MM.1S (cell line): Measurements from ENCODE around the gene NCDN.

ENCODE experiments used
- DNase-seq: peaks from one replicate; pipeline ENCODE4 v3.0.0-alpha.2; 2015
- H2AFZ ChIP-seq: fragments of 300-600 bp; sonication (generic); 2 replicates; pipeline ENCODE4 v1.6.0; 2016; ENCODE audit warnings: antibody characterized with exemption, low read length
- H3F3A ChIP-seq: fragments of 300-600 bp; sonication (generic); 2 replicates; pipeline ENCODE4 v1.6.1; 2016; ENCODE audit warnings: mild to moderate bottlenecking, antibody characterized with exemption, low read length, moderate library complexity, mixed read lengths; ENCODE audit not compliant: insufficient read depth
- H3K27ac ChIP-seq: fragments of 300-600 bp; sonication (generic); 2 replicates; pipeline ENCODE4 v1.5.1; 2016; ENCODE audit warnings: mild to moderate bottlenecking, low read length
- H3K27me3 ChIP-seq: fragments of 300-600 bp; sonication (generic); replicated peaks from 2 replicates; pipeline ENCODE4 v1.6.0; 2016; ENCODE audit warnings: low read length; ENCODE audit not compliant: insufficient read depth
- H3K36me3 ChIP-seq: fragments of 300-600 bp; sonication (generic); replicated peaks from 2 replicates; pipeline ENCODE4 v1.6.1; 2016; ENCODE audit warnings: mild to moderate bottlenecking, low read length, mixed read lengths; ENCODE audit not compliant: insufficient read depth
- H3K4me1 ChIP-seq: fragments of 300-600 bp; sonication (generic); 2 replicates; pipeline ENCODE4 v1.6.1; 2016; ENCODE audit warnings: low read length, mixed read lengths
- H3K4me2 ChIP-seq: fragments of 300-600 bp; sonication (generic); 2 replicates; pipeline ENCODE4 v1.6.0; 2016; ENCODE audit warnings: low read depth, low read length
- H3K4me3 ChIP-seq: fragments of 300-600 bp; sonication (generic); 2 replicates; pipeline ENCODE4 v1.5.1; 2016; ENCODE audit warnings: low read length, mixed read lengths
- H3K79me2 ChIP-seq: fragments of 300-600 bp; sonication (generic); 2 replicates; pipeline ENCODE4 v1.6.1; 2016; ENCODE audit warnings: mixed run types, low read length, mixed read lengths
- H3K9ac ChIP-seq: fragments of 300-600 bp; sonication (generic); 2 replicates; pipeline ENCODE4 v1.6.1; 2016; ENCODE audit warnings: low read length, mixed read lengths
- H3K9me2 ChIP-seq: fragments of 300-600 bp; sonication (generic); replicated peaks from 2 replicates; pipeline ENCODE4 v1.6.1; 2016; ENCODE audit warnings: mild to moderate bottlenecking, low read length, mixed read lengths; ENCODE audit not compliant: insufficient read depth
- H3K9me3 ChIP-seq: fragments of 300-600 bp; sonication (generic); replicated peaks from 2 replicates; pipeline ENCODE4 v1.6.1; 2016; ENCODE audit warnings: mild to moderate bottlenecking, low read length, mixed read lengths; ENCODE audit not compliant: insufficient read depth
- H4K20me1 ChIP-seq: fragments of 300-600 bp; sonication (generic); 2 replicates; pipeline ENCODE4 v1.6.1; 2016; ENCODE audit warnings: mild to moderate bottlenecking, low read length, moderate library complexity, mixed read lengths; ENCODE audit not compliant: insufficient read depth
- EZH2 ChIP-seq: fragments of 300-600 bp; sonication (generic); optimal IDR thresholded peaks from 2 replicates; pipeline ENCODE3; 2017; ENCODE audit warnings: low read depth, mild to moderate bottlenecking, antibody characterized with exemption, low read length, mixed read lengths
- EZH2phosphoT487 ChIP-seq: fragments of 300-600 bp; sonication (generic); IDR thresholded peaks from 2 replicates; pipeline ENCODE4 v1.6.1; 2018; ENCODE audit warnings: antibody characterized with exemption, low read length
- TF ChIP-seq, protein P1 (sequence below): fragments of 300-600 bp; sonication (generic); IDR thresholded peaks from 2 replicates; pipeline ENCODE4 v1.5.1; 2016; ENCODE audit warnings: antibody characterized with exemption, low read length, mixed read lengths

Gene NCDN

DNA sequence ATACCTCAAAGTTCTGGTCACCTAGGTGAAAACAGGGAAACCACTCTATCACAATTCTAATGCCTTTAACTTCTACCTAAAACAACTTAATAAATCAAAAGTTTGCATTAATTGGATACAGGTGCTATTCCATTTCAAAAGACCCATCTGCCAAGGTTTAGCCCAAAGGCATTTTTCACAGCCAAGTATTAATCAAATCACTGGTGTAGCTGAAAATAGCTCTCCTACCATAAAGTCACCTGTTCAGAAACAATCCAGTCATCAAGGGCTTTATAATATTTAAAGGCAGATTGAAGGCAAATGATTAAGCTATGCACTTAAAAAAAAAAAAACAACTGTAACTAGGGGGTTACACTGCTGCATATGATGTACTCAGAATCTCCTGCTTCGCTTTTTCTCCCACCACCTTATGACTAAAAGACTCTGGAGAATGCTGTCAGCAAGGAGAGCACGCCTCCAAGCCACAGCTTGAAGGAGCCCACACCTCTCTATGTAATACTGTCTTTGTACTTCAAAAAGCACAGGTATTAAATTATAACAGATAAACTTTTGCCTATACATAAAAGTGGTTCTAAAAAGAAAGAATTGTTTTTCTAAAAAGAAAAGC, 20.9 kb upstream of the NCDN start:
- no peak overlapping the region for H3K9ac ChIP-seq
- no peaks in the 10 kb centered on the region for H4K20me1 ChIP-seq
- H3K4me1 ChIP-seq = peaks cover 33% of the 10 kb centered on the region
- H3K79me2 ChIP-seq = peaks cover 70% of the 10 kb centered on the region
- TF ChIP-seq, protein P1, sequence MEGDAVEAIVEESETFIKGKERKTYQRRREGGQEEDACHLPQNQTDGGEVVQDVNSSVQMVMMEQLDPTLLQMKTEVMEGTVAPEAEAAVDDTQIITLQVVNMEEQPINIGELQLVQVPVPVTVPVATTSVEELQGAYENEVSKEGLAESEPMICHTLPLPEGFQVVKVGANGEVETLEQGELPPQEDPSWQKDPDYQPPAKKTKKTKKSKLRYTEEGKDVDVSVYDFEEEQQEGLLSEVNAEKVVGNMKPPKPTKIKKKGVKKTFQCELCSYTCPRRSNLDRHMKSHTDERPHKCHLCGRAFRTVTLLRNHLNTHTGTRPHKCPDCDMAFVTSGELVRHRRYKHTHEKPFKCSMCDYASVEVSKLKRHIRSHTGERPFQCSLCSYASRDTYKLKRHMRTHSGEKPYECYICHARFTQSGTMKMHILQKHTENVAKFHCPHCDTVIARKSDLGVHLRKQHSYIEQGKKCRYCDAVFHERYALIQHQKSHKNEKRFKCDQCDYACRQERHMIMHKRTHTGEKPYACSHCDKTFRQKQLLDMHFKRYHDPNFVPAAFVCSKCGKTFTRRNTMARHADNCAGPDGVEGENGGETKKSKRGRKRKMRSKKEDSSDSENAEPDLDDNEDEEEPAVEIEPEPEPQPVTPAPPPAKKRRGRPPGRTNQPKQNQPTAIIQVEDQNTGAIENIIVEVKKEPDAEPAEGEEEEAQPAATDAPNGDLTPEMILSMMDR = no peak
- TF ChIP-seq EZH2 (no peak), EZH2phosphoT487 (no peak)
- H3K4me2 ChIP-seq = no peak overlapping the region
- DNase-seq = no peak
- H3K9me3 ChIP-seq = no peaks in the 10 kb centered on the region
- no peak overlapping the region for H3K27ac ChIP-seq
- H3K4me3 ChIP-seq = no peak overlapping the region
- peaks cover 27% of the 10 kb centered on the region for H3F3A ChIP-seq
- no peak overlapping the region for H2AFZ ChIP-seq
- no peaks in the 10 kb centered on the region for H3K27me3 ChIP-seq
- H3K36me3 ChIP-seq = no peaks in the 10 kb centered on the region
- H3K9me2 ChIP-seq = no peaks in the 10 kb centered on the region

DNA sequence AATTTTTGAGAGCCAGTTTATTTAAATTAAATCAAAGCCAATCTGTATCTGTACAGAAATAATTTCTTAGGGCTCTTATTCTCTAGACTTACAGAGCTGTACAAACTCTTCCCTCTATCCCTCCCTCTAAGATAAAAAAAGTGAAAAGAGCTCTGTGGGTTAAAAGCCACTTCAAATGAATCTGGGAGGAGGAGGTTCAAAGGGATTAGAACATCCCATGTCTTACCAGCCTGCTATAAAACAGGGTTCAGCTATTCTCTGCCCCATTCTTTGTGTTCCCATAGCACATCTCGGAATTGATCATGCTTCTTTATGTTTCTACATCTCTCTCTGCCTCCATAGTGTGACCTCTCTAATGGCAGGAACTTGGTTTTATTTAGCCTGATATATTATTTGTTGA, 19.8 kb upstream of the NCDN start:
- TF ChIP-seq EZH2 (no peak), EZH2phosphoT487 (no peak)
- TF ChIP-seq, protein P1 = no peak
- peaks cover 27% of the 10 kb centered on the region for H3F3A ChIP-seq
- H3K9me3 ChIP-seq = no peaks in the 10 kb centered on the region
- H3K4me1 ChIP-seq = peaks cover 33% of the 10 kb centered on the region
- no peaks in the 10 kb centered on the region for H3K27me3 ChIP-seq
- H3K4me3 ChIP-seq = no peak overlapping the region
- no peak overlapping the region for H2AFZ ChIP-seq
- H3K4me2 ChIP-seq = peak overlapping the region; percentile 35; the same call in 1 of the 2 replicates
- H3K27ac ChIP-seq = peak overlapping the region; percentile 24; the same call in 1 of the 2 replicates
- no peaks in the 10 kb centered on the region for H3K9me2 ChIP-seq
- peaks cover 72% of the 10 kb centered on the region for H3K79me2 ChIP-seq
- H3K36me3 ChIP-seq = no peaks in the 10 kb centered on the region
- no peak for DNase-seq
- H4K20me1 ChIP-seq = no peaks in the 10 kb centered on the region
- H3K9ac ChIP-seq = no peak overlapping the region

DNA sequence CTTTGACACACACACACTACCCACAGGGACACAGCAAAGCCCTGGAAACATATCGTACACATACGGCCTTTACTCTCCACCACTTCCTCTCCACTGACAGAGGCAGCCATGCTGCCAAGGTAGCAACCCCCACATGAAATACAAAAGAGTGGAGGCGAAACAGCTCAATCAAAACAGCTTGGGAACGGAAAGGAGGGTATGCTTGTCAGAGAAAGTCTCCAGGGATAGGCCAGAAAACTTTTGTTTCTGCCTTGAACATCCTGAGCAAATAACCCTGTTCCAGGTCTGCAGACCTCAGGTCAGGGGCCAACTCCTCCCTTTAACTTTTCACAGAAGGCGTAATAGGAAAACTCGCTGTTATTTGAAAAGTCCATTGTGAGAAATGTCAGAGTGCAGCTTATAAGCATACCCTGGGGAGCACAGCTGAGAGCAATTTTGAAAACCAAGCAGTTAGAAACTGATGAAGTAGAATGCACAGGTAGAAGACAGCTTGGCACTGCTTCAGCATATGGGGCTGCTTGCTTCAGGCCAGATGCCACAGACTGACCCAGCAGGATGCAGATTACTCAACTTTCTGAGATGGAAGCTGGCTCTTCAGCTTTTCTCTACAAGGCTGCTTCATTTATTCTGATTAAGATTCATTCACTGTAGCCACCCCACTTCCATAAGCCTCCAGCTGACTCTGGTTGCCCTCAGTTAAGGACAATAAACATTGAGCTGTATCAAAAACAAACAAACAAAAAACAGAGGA, 18.4 kb upstream of the NCDN start:
- H3K27ac ChIP-seq = peak overlapping the region; percentile 79
- H3F3A ChIP-seq = peaks cover 27% of the 10 kb centered on the region
- peak overlapping the region; percentile 30; the same call in 1 of the 2 replicates for H3K9ac ChIP-seq
- peak overlapping the region; percentile 45 for H2AFZ ChIP-seq
- H3K4me2 ChIP-seq = peak overlapping the region; percentile 57
- peak overlapping the region; percentile 3; the same call in 1 of the 2 replicates for H3K4me3 ChIP-seq
- H3K4me1 ChIP-seq = peaks cover 33% of the 10 kb centered on the region
- no peaks in the 10 kb centered on the region for H3K9me2 ChIP-seq
- no peaks in the 10 kb centered on the region for H4K20me1 ChIP-seq
- H3K27me3 ChIP-seq = no peaks in the 10 kb centered on the region
- TF ChIP-seq, protein P1 = no peak
- TF ChIP-seq EZH2 (no peak), EZH2phosphoT487 (no peak)
- peak; percentile 26 for DNase-seq
- H3K36me3 ChIP-seq = no peaks in the 10 kb centered on the region
- no peaks in the 10 kb centered on the region for H3K9me3 ChIP-seq
- H3K79me2 ChIP-seq = peaks cover 72% of the 10 kb centered on the region
